Pancreas (tissue), 10 donors: ENCODE data around the gene PRAF2. TPM values are rescaled to one million over a fixed set of nuclear protein-coding genes. Genes with fewer than 3 reads are reported as not detected.

Experiments used
- ATAC-seq, 4 donors: fragments of 200-7000 bp; cut with Tn5 transposase; one replicate each; pipeline versions ENCODE4 v1.8.0 to v1.9.1; 2020; ENCODE audit warnings: mild to moderate bottlenecking in 4 of 4, moderate library complexity in 4 of 4
- DNase-seq, 6 donors: peaks; one replicate each; pipeline ENCODE4 v3.0.0-alpha.2; 2020
- FAIRE-seq: peaks from 2 replicates; lab custom pipeline; 2012; peaks lifted over from hg19 to GRCh38; lab: Jason Lieb, UNC
- H3K27ac ChIP-seq, 4 donors: fragments of 200-600 bp; sonication (generic); 1 replicate in 3 of 4; 2 replicates in 1 of 4; pipeline versions ENCODE4 v1.5.0 to v1.8.0; 2020
- H3K27me3 ChIP-seq, 4 donors: fragments of 200-600 bp; one replicate each; pipeline ENCODE4 v1.8.0; 2021
- H3K36me3 ChIP-seq, 3 donors: fragments of 200-600 bp; sonication (generic) in 1 of 3; one replicate each; pipeline versions ENCODE4 v1.5.0 to v1.8.0; 2020 to 2021
- H3K4me1 ChIP-seq, 3 donors: fragments of 200-600 bp; one replicate each; pipeline ENCODE4 v1.8.0; 2021
- H3K4me3 ChIP-seq, 4 donors: fragments of 200-600 bp; sonication (generic) in 2 of 4; one replicate each; pipeline versions ENCODE4 v1.5.0 to v1.8.0; 2020 to 2021
- H3K9me3 ChIP-seq, 4 donors: fragments of 200-600 bp; one replicate each; pipeline ENCODE4 v1.8.0; 2021
- CTCF ChIP-seq, 4 donors: fragments of 200-600 bp; sonication (generic) in 3 of 4; IDR thresholded peaks; one replicate each; pipeline versions ENCODE4 v1.5.0 to v1.8.0; 2021; ENCODE audit warnings: antibody characterized with exemption in 4 of 4
- WGBS, 2 donors: extraction: QIAGEN DNeasy Blood & Tissue Kit; methylation state at CpG; one replicate each; pipeline ENCODE4 v1.1.7; 2013; 5-methylcytosine and 5-hydroxymethylcytosine counted together
- intact Hi-C, 3 donors: fragments of 100-400 bp; cut with DNase I; formaldehyde crosslinking; loops; one replicate each; pipeline versions ENCODE4 v1.11.1 to v1.14.2; 2022
- polyA plus RNA-seq, 2 donors: library from polyadenylated mRNA; stranded (reverse); fragments of 200-250 nt; gene quantifications; one replicate each; pipeline ENCODE4 v1.2.3, GENCODE V29; 2013
- total RNA-seq, 6 donors: library from RNA; stranded (reverse); fragmentation: NEBNext Ultra II Directional in 4 of 6; extraction: Animal tissue kit (Norgen Biotek cat#: 25700) in 4 of 6; gene quantifications; one replicate each; pipeline versions ENCODE4 v1.2.1 to v1.2.4, GENCODE V29; 2021 to 2023
- donor health status: healthy with polysubstance abuse.
- donor health status: DM: no; HTN: no; CAD: no; lungs with moderate emphysema.
- donor health status: DM: no; HTN: no; CAD: no.
- donor health status: control.
- donor health status: control.
- donor health status: Bipolar disorder and iron deficiency.
- donor health status: DM: yes; HTN: yes; CAD: no.
- donor health status: DM: no; HTN: no; CAD: no.
- donor health status: DM: no; HTN: no; CAD: no.
- donor health status: DM: yes; HTN: yes; CAD: no.

Gene PRAF2
- total and polyA plus RNA-seq, 8 donors, result 1.3 to 15.8 (median 5.1) TPM

GRCh38 chrX:49106930-49107329, 33.1 kb upstream of the PRAF2 start:
- no peaks in the 10 kb centered on the region for H3K9me3 ChIP-seq
- H3K4me3 ChIP-seq, result no peak overlapping the region
- FAIRE-seq (no peak), ATAC-seq (peak; percentile 67 to 88 (median 82)), DNase-seq (peak in 1 of 6 donors; percentile 39)
- H3K27me3 ChIP-seq, result no peaks in the 10 kb centered on the region
- H3K4me1 ChIP-seq, result no peaks in the 10 kb centered on the region
- WGBS, 2 donors, result 45 to 47% methylated on average over 7 of the region's 7 CpGs
- no peaks in the 10 kb centered on the region for H3K36me3 ChIP-seq
- no peak overlapping the region for H3K27ac ChIP-seq
- intact Hi-C loops, result no loop called here
- peak in 2 of 4 donors; percentile 16 to 17 for TF ChIP-seq CTCF (IDR thresholded peaks at IDR 0.05)

GRCh38 chrX:49106296-49106695, 32.5 kb upstream of the PRAF2 start:
- Histone ChIP-seq H3K27me3 (no peaks in the 10 kb centered on the region), H3K4me1 (no peaks in the 10 kb centered on the region), H3K27ac (no peak overlapping the region), H3K4me3 (no peak overlapping the region), H3K36me3 (no peaks in the 10 kb centered on the region), H3K9me3 (no peaks in the 10 kb centered on the region)
- 81 to 83% methylated on average over 4 of the region's 4 CpGs for WGBS, 2 donors
- no peak for FAIRE-seq
- no peak for TF ChIP-seq CTCF (IDR thresholded peaks at IDR 0.05)
- DNase-seq, result no peak
- intact Hi-C loops, result no loop called here
- no peak for ATAC-seq

- intact Hi-C loops, result no loop called here
- no peaks in the 10 kb centered on the region for H3K27me3 ChIP-seq
- H3K27ac ChIP-seq, result no peak overlapping the region
- FAIRE-seq (no peak), ATAC-seq (no peak), DNase-seq (no peak)
- TF ChIP-seq CTCF (IDR thresholded peaks at IDR 0.05), result no peak
- WGBS, 2 donors, result 46 to 74% methylated on average over 3 of the region's 3 CpGs
- no peak overlapping the region for H3K4me3 ChIP-seq
- no peaks in the 10 kb centered on the region for H3K36me3 ChIP-seq
- no peaks in the 10 kb centered on the region for H3K4me1 ChIP-seq
- H3K9me3 ChIP-seq, result no peaks in the 10 kb centered on the region
Measured at GRCh38 chrX:49103637-49104036, 29.8 kb upstream of the PRAF2 start.

- H3K27ac ChIP-seq, result no peak overlapping the region
- no peak overlapping the region for H3K4me3 ChIP-seq
- intact Hi-C loops, result no loop called here
- H3K9me3 ChIP-seq, result no peaks in the 10 kb centered on the region
- 76 to 84% methylated on average over 9 of the region's 9 CpGs for WGBS, 2 donors
- no peak for TF ChIP-seq CTCF (IDR thresholded peaks at IDR 0.05)
- FAIRE-seq, result no peak
- H3K36me3 ChIP-seq, result no peaks in the 10 kb centered on the region
- no peaks in the 10 kb centered on the region for H3K27me3 ChIP-seq
- no peak for DNase-seq
- no peak for ATAC-seq
- no peaks in the 10 kb centered on the region for H3K4me1 ChIP-seq
Measured at GRCh38 chrX:49102190-49102589, 28.4 kb upstream of the PRAF2 start.

GRCh38 chrX:49101629-49101984, 27.8 kb upstream of the PRAF2 start:
- no peak for FAIRE-seq
- 12 to 41% methylated on average over 9 of the region's 9 CpGs for WGBS, 2 donors

More at GRCh38 chrX:49101629-49101984, 27.8 kb upstream of the PRAF2 start:
- peak overlapping the region in 3 of 4 donors; percentile 35 to 69 (median 62) for H3K27ac ChIP-seq
- intact Hi-C loops, result no loop called here
- ATAC-seq (peak in 3 of 4 donors; percentile 4 to 8 (median 5)), DNase-seq (peak in 3 of 6 donors; percentile 22 to 55 (median 33))
- H3K9me3 ChIP-seq, result no peaks in the 10 kb centered on the region
- no peaks in the 10 kb centered on the region for H3K36me3 ChIP-seq
- no peaks in the 10 kb centered on the region for H3K27me3 ChIP-seq
- H3K4me3 ChIP-seq, result peak overlapping the region; percentile 6 to 57 (median 28)
- no peaks in the 10 kb centered on the region for H3K4me1 ChIP-seq
- TF ChIP-seq CTCF (IDR thresholded peaks at IDR 0.05), result no peak
